Islet of Langerhans (tissue), 1 donor: Measurements from ENCODE around the gene TTC33.
"Not testable (repeated sequence)": the region's sequence is repeated elsewhere in the genome, so short reads cannot be mapped to it uniquely, and the experiment has no call there.

Source experiments
- FAIRE-seq: peaks from one replicate; lab custom pipeline; 2011; peaks lifted over from hg19 to GRCh38; lab: Jason Lieb, UNC

The TTC33 gene

GRCh38 chr5:40607202-40607601 lies 148.6 kb downstream of the TTC33 start:
- no peak for FAIRE-seq

GRCh38 chr5:40606077-40606765 lies 149.5 kb downstream of the TTC33 start:
- FAIRE-seq, result no peak

GRCh38 chr5:40605295-40605958 lies 150.3 kb downstream of the TTC33 start:
- no peak for FAIRE-seq

GRCh38 chr5:40603378-40603777 lies 152.4 kb downstream of the TTC33 start:
- no peak for FAIRE-seq

GRCh38 chr5:40601198-40601868 lies 154.4 kb downstream of the TTC33 start:
- FAIRE-seq, result no peak

- no peak for FAIRE-seq
Observed at GRCh38 chr5:40600383-40600782, 155.4 kb downstream of the TTC33 start.

GRCh38 chr5:40599676-40600075 lies 156.1 kb downstream of the TTC33 start:
- no peak for FAIRE-seq

GRCh38 chr5:40594811-40595210 lies 160.9 kb downstream of the TTC33 start:
- no peak for FAIRE-seq

- not testable (repeated sequence) for FAIRE-seq
Observed at GRCh38 chr5:40591727-40592396, 163.9 kb downstream of the TTC33 start.

- FAIRE-seq, result no peak
Observed at GRCh38 chr5:40587376-40587775, 168.4 kb downstream of the TTC33 start.

GRCh38 chr5:40585537-40586267 lies 170.1 kb downstream of the TTC33 start:
- no peak for FAIRE-seq

GRCh38 chr5:40584054-40584453 lies 171.7 kb downstream of the TTC33 start:
- FAIRE-seq, result no peak

GRCh38 chr5:40578501-40579451 lies 177.0 kb downstream of the TTC33 start:
- no peak for FAIRE-seq

GRCh38 chr5:40577718-40578117 lies 178.0 kb downstream of the TTC33 start:
- FAIRE-seq, result no peak

GRCh38 chr5:40575921-40576320 lies 179.8 kb downstream of the TTC33 start:
- no peak for FAIRE-seq

GRCh38 chr5:40575411-40575810 lies 180.3 kb downstream of the TTC33 start:
- FAIRE-seq, result no peak

GRCh38 chr5:40572937-40573336 lies 182.8 kb downstream of the TTC33 start:
- FAIRE-seq, result no peak

GRCh38 chr5:40572391-40572790 lies 183.4 kb downstream of the TTC33 start:
- FAIRE-seq, result no peak

- no peak for FAIRE-seq
Observed at GRCh38 chr5:40571729-40572128, 184.0 kb downstream of the TTC33 start.

- no peak for FAIRE-seq
Observed at GRCh38 chr5:40570408-40571129, 185.2 kb downstream of the TTC33 start.
